ENCODE data around the gene TMPRSS9.
"Not testable (repeated sequence)": the region's sequence is repeated elsewhere in the genome, so short reads cannot be mapped to it uniquely, and the experiment has no call there.

Gene TMPRSS9

DNA sequence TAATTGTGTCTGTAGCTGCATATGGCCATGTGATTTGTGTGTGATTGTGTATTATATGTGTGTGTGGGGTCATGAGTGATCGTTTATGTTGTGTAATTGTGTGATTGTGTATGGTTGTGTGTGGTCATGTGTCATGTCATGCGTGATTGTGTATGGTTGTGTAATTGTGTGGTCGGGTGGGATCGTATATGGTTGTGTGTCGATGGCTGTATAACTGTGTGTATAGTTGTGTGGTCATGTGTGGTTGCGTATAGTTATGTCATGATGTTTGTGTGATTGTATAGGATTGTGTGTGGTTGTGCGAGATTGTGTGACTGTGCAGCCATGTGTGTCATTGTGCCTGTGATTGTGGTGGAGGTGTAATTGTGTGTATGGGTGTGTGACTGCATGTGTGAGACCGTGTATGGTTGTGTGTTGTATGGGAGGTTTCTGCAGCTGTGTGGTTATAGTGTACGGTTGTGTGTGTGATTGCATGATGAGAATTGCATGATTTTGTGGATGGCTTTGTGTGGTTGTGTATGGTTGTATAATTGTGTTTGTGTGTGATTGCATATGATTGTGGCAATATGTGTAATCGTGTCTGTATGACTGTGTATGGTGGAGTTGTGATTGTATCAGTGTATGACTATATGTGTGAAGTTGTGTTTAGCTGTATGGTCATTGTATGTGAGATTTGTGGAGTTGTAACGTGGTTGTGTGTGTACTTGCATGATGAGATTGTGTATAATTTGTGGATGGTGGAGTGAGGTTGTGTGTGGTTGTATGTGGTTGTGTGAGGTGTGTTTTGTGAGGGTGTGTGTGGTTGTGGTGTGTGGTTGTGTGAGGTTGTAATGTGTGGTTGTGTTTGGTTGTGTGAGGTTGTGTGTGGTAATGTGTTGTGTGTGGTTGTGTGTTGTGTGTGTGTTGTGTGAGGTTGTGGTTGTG, 2.2 kb downstream of the TMPRSS9 start:
- no peak for DNase-seq (ENCODE audit: low read depth)

DNA sequence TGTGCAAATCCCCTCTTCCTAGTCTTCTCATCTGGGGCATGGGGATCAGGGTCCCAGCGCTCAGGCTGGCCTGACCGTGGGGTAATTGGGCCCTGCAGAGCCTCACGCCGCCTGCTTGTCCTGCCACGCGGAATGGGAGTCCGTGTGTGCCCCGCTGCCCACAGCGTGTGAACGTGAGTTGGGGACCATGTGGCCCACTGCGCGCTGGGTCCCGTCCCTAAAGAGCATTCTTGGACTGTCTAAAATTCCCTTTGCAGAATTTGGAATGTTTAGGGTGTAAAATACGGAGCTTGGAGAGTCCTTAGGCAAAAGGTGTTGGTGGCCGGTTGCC, 2.9 kb downstream of the TMPRSS9 start:
- no peak for DNase-seq (ENCODE audit: low read depth)

DNA sequence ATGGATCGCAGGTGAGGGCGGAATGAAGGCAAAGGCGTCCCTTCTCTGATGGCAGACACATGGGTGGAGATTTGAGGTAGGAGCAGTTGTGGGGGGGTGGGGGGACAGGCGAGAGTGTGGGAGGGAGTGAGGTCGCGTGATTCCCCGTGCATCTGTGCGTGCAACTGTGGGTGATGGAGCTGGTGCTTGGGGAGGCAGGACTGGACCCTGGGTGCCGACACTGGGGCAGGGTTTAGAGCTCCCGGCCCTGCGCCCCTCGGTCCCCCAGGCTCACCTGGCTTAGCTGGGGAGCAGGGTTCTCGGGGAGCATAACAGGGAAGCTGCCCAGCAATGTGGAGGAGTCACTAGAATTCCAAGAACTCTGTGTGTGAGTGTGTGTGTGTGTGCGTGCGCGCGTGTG, 3.4 kb downstream of the TMPRSS9 start:
- DNase-seq (ENCODE audit: low read depth): no peak

DNA sequence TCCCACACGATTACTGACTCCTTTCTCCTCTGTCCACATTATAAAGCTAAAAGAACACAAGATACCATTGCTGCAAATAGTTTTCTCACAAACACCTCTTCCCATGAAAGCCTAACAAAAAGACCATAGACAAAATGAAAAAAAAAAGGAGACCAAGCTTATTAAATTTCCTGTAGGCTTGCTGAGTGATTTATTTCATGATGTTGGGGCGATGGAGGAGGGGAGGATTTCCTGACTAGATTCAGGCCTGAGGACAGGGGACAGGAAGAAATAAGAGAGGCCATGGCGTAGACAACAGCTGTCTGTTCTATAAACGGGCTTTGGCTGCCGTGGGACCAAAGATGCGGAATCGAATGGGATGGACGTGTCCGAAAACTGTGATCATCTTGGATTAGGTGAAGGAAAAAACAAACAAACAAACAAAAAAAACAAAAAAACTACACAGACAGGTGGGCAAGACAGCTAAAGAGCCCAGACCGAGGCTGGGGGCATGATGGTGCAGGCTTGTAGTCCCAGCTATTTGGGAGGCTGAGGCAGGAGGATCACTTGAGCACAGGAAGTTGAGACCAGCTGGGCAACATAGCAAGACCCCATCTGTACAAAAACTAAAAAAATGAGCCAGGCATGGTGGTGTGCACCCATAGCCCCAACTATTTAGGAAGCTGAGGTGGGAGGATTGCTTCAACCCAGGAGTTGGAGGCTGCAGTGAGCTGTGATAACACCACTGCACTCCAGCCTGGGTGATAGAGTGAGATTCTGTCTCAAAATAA, 5.3 kb downstream of the TMPRSS9 start:
- DNase-seq (ENCODE audit: low read depth): no peak

DNA sequence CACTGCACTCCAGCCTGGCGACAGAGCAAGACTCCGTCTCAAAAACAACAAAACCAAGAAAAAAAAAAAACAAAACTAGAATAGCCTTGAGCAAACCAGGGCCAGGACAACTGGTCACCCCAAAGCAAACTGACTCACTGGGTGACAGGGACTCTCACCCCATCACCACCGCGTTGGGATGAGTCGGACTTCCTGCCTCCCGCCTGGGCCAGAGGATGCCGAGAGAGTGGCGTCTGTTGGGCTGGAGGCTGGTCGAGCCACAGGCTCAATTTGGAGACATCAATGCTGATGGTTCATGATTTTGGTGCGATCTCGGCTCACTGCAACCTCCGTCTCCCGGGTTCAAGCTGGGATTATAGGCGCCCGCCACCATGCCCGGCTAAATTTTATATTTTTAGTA, 11.6 kb downstream of the TMPRSS9 start:
- no peak for DNase-seq (ENCODE audit: low read depth)

DNA sequence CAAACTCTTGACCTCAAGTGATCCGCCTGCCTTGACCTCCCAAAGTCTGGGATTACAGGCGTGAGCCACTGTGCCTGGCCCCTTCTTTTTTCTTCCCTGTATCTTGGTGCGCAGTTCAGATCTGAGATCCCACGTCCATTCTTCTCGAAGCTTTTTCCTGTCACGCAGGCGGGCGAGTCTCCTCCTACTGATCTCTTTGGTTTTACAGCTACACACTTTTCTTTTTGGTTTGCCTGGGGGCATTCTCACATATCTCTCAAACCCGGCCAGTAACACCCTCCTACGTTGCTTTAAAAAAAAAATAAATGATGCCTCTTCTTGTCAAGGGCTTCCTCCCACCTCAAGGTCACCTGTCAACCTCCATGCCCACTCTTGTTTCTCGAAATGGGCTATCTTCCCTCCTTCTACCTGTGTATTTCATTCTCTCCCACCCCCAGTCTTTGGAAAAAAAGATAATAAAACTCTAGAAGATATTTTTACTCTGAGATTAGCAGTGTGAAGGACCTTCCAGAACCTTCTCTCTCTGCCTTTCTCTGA, 12.1 kb downstream of the TMPRSS9 start:
- no peak for DNase-seq (ENCODE audit: low read depth)

DNA sequence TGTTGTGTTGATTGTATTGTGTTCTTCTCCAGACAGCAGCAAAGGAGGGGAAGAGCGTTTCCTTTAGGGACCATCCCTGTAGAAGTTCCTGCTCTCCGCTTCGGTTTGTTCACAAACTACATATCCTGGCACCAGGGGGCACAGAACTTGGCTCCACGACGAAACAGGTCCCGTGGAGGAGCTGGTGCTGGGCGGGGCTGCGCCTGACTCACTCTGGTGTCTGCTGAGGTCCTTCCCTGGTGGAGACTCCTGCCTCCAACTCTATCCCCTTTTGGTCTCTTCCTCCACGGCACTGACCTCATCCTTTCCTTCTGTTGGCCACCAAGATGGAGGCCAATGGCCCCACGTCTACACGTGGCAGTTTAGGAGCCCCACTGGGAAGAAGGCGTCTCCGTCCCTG, 14.7 kb downstream of the TMPRSS9 start:
- DNase-seq (ENCODE audit: low read depth): no peak

DNA sequence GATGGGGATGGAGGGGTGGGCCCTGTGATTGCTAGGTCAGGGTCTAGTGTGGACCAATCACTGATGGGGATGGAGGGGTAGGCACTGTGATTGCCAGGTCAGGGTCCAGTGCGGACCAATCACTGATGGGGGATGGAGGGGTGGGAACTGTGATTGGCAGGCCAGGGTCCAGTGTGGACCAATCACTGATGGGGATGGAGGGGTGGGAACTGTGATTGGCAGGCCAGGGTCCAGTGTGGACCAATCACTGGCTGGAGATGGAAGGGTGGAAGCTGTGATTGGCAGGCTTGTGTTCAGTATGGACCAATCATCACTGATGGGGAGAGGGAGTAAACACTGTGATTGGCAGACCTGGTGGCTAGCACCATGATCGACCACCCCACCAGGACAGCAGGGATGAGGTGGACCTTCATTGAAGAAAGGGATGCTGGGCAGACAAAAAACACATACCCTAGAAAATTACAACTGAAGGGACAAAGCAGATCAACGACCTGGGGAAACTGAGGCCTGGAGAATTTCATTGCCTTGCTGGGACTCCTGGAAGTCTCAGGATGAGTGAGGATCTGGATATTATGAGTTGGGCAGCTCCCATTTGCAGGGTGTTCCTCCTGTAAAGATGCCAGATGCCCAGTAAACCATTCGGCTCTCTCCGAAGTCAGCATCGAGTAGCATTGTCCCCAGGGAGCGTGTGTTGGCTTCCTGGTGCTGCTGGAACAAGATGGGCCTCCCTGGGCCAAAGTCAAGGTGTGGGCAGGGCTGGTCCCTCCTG, 15.5 kb downstream of the TMPRSS9 start:
- no peak for DNase-seq (ENCODE audit: low read depth)

DNA sequence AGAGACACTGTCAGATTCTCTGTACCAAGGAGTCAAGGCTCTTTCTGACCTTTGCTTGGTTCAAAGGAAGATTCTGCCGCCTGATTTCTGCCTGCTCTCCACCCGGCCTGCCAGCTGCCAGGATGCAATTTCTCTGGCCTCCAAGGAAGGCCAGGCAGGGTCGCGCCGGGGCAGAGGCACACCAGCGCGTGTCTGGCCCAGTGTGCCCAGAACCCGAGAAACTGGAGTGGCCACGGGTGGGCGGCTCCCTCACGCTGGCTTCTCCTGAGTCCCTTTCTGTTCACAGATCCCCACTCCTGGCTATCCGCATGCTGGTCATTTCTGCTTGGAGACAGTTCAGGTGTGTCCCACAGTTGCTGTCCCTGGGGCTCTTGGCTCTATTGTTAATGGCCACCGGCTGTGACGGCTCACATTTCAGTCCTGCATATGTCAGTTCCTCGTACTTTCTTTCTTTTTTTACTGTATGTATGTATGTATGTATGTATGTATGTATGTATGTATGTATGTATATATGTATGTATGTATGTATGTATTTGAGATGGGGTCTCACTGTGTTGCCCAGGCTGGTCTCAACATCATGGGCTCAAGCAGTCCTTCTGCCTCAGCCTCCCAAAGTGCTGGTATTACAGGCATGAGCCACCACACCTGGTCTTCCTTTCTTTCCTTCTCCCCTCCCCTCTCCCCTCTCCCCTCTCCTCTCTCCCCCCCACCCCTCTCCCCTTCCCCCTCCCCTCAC, 16.9 kb downstream of the TMPRSS9 start:
- no peak for DNase-seq (ENCODE audit: low read depth)

DNA sequence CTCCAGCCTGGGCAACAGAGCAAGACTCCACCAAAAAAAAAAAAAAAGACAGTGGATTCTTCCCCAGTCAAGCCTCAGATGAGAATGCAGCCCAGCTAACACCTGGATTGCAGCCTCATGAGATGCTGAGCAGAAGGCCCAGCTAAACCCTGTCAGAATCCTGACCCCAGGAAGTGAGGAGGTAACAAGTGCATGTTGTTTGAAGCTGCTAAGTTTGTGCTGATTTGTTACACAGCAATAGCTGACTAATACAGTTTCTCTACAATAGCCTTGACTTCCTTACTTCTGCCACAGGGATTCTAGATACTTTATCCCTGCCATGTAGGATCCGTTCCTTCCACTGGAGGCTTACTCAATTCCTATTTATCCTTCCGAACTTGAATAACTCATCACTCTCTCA, 20.5 kb downstream of the TMPRSS9 start:
- no peak for DNase-seq (ENCODE audit: low read depth)

DNA sequence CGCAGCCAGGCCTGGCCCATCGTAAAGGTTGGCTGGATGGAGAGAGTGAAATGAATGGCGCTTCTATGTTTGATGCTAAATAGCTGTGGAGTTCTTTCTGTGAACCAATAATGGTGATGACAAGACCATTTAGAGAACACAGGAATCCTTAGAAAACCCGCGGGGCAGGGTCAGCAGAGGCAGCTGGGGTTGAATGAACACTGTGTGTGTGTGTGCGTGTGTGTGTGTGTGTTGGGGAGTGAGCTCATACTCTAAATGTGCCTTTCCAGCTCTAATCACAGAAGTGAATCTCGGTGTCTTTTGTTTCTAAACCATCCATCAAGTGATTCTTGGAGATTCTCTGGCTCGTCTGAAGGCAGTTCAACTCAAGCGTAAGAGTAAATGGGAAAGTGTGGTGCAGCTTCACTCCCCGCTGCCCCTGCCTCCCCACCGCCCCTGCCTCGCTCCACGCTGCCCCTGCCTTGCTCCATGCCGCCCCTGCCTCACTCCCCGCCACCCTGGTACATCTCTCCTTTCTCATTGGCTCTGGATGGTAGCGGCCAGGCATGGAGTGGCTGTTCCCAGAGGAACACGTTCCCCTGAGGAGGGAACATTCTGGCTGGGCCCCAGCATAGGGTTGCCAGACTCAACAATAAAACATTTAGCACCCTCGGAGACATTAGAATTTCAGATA, 21.2 kb downstream of the TMPRSS9 start:
- no peak for DNase-seq (ENCODE audit: low read depth)

DNA sequence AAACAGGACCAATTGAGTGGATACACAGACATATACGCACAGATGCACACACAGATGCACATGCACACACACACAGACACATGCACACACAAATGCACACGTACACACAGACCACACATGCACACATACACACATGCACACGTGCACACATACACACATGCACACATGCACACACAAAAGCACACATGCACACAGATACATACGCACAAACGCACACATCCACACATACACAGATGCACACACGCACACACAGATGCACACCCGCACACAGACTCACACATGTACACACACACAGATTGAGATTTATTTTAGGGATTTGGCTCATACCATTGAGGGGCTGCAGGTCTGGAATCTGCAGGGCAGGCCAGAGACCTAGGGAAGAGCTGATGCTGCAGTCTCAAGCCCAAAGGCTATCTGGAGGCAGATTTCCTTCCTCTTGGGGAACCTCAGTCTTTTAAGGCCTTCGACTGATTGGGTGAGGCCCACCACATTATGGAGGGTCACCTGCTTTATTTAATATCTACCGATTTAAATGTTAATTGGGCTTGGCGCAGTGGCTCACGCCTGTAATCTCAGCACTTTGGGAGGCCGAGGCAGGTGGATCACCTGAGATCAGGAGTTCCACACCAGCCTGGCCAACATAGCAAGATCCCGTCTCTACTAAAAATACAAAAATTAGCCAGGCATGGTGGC, 22.6 kb downstream of the TMPRSS9 start:
- DNase-seq (ENCODE audit: low read depth): no peak

DNA sequence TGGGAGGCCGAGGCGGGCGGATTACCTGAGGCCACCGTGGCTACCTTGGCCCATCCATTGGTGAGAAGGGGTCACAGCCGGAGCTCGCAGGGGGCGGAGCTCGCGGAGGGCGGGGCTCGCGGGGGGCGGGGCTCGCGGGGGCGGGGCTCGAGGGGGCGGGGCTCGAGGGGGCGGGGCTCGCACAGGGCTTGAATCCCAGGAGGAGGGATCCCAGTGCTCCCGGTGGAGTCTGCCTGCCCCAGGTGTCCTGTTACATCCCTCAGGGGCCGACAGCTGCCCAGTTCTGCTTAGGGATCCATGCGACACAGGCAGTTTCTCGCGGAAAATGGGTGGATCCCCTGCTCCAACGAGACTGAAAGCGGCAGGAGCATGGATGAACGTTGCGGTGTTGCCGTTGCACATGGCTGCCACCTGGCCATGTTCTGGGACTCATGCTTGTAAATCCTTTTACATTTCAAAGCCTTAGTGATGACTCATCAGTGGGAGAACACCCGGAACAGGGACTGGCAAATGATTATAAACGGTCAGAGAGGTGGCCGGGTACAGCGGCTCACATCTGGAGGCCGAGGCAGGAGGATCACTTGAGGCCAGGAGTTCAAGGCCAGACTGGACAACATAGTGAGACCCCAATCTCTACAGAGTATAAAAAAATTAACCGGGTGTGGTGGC, 25.1 kb downstream of the TMPRSS9 start:
- no peak for DNase-seq (ENCODE audit: low read depth)

DNA sequence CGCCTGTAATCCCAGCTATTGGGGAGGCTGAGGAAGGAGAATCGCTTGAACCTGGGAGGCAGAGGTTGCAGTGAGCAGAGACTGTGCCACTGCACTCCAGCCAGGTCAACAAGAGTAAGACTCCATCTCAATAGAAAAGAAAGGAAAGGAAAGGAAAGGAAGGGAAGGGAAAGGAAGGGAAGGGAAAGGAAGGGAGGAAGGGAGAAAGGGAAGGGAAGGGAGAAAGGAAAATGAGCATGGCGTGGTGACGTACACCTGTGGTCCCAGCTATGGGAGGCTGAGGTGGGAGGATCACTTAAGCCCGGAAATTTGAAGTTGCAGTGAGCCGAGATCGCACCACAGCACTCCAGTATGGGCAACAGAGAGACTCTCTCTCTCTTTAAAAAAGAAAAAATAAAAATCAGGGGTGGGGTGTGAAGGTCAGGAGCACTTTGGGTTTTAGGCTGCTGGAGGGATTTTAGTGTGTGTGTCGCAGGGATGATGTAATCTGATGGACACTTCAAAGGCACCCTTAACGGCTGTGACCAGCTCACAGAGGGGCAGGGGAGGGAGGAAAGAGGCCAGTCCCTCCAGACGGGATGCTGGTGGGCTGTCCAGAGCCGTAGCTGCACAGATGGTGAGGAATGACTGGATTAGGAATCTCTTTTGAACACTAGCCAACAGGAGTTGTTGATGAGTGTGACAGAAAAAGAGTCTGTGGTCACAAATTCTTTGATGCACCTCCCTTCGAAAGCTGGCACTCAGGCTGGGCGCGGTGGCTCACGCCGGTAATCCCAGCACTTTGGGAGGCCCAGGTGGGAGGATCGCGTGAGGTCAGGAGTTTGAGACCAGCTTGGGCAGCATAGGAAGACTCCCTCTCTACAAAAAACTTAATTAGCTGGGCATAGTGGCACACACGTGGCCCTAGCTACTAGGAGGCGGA, 27.6 kb downstream of the TMPRSS9 start:
- no peak for DNase-seq (ENCODE audit: low read depth)

DNA sequence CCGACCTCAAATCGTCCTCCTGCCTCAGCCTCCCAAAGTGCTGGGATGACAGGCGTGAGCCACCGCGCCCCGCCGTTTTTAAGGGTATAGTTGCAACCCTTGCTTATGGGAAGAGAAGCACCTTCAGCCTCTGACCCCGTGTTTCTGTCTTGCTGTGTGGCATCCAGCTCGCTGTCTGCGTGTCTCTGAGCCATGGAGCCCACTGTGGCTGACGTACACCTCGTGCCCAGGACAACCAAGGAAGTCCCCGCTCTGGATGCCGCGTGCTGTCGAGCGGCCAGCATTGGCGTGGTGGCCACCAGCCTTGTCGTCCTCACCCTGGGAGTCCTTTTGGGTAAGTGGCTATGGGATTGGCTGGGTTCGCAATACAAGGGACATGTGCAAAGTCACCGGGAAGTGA, 29.5 kb downstream of the TMPRSS9 start:
- DNase-seq (ENCODE audit: low read depth): no peak

DNA sequence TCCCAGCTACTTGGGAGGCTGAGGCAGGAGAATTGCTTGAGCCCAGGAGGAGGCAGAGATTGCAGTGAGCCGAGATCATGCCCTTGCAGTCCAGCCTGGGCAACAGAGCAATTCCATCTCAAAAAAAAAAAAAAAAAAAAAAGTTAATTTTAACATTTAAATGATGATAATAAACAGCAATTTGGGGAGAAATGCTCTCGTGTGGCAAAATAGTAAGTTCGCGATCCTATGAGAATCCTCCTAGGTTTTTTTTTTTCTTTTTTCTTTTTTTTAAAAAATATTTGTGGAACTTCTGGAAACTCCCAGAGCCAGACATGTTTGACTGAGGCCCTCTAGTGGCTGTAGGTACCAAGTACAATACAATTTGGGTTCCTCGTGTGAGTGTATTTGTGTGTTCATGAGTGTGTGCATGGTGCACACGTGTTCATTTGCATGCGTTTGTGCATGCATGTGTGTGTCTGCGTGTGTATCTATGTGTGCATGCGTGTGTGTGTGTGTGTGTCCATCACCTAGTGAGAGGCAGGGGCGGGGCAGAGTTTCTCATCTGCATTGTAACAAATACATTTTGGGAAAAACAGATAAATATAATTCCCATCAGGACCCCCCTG, 31.2 kb downstream of the TMPRSS9 start:
- DNase-seq (ENCODE audit: low read depth): no peak

DNA sequence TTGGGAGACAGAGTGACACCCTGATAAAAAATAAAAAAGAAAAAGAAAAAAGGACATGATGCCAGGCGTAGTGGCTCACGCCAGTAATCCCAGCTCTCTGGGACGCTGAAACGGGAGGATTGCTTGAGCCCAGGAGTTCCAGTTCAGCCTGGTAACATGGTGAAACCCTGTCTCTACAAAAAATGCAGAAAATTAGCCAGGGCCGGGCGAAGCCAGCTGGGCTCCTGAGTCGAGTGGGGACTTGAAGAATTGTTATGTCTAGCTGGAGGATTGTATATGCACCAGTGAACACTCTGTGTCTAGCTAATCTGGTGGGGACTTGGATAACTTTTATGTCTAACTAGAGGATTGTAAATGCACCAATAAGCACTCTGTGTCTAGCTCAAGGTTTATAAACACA, 32.3 kb downstream of the TMPRSS9 start:
- DNase-seq (ENCODE audit: low read depth): no peak

DNA sequence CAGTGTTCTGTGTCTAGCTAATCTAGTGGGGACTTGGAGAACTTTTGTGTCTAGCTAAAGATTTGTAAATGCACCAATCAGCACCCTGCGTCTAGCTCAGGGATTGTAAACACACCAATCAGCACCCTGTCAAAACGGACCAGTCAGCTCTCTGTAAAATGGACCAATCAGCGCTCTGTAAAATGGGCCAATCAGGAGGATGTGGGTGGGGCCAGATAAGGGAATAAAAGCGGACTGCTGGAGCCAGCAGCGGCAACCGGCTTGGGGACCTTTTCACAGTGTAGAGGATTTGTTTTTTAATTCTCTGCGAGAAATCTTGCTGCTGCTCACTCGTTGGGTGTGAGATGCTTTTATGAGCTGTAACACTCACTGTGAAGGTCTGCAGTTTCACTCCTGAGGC, 32.8 kb downstream of the TMPRSS9 start:
- DNase-seq (ENCODE audit: low read depth): not testable (repeated sequence)

Data from activated gamma-delta T cell treated with anti-CD3 and anti-CD28 coated beads, Interleukin-2, amount 50 U/mL, for 16 hours (primary cell).